Hepatocyte (in vitro differentiated cells): ENCODE results near the gene FBRSL1.

ENCODE experiments used
- CTCF ChIP-seq: fragments of 200-600 bp; sonication (generic); IDR thresholded peaks from 2 replicates; pipeline ENCODE4 v1.5.1; 2016; ENCODE audit warnings: antibody characterized with exemption, mild to moderate bottlenecking; ENCODE audit not compliant: poor library complexity
- EZH2 ChIP-seq: fragments of 200-600 bp; sonication (generic); IDR thresholded peaks from 2 replicates; pipeline ENCODE4 v1.6.1; 2016; ENCODE audit warnings: antibody characterized with exemption, mild to moderate bottlenecking, borderline replicate concordance

- TF ChIP-seq CTCF (no peak), EZH2 (no peak)
These were observed 32.8 kb downstream of the FBRSL1 start for GRCh38 chr12:132522592-132523380.
